Kidney (tissue), 14 donors: ENCODE data around the gene NPC1. TPM values are rescaled to one million over a fixed set of nuclear protein-coding genes. Genes with fewer than 3 reads are reported as not detected.

ENCODE experiments used
- DNase-seq, 5 donors: peaks; one replicate each; pipeline ENCODE4 v3.0.0-alpha.2; 2013 to 2020
- FAIRE-seq: peaks from 2 replicates; lab custom pipeline; 2012; peaks lifted over from hg19 to GRCh38; lab: Jason Lieb, UNC
- H3K27ac ChIP-seq, 2 donors: one replicate each; pipeline ENCODE4 v1.7.0; 2013; ENCODE audit warnings: low read depth in 2 of 2, low read length in 2 of 2, inconsistent platforms in 1 of 2
- H3K27me3 ChIP-seq: one replicate; pipeline ENCODE4 v1.7.1; 2013; ENCODE audit warnings: low read length, inconsistent platforms; ENCODE audit not compliant: control insufficient read depth, insufficient read depth
- H3K36me3 ChIP-seq, 3 donors: one replicate each; pipeline versions ENCODE4 v1.7.0 to v1.7.1; 2013; ENCODE audit warnings: low read length in 3 of 3, control low read depth in 1 of 3, inconsistent platforms in 1 of 3; ENCODE audit not compliant: insufficient read depth in 3 of 3, control insufficient read depth in 2 of 3
- H3K4me1 ChIP-seq, 3 donors: one replicate each; pipeline versions ENCODE4 v1.7.0 to v1.7.1; 2013; ENCODE audit warnings: low read length in 3 of 3, inconsistent platforms in 1 of 3, low read depth in 1 of 3; ENCODE audit not compliant: control insufficient read depth in 2 of 3, insufficient read depth in 2 of 3
- H3K4me3 ChIP-seq, 3 donors: one replicate each; pipeline versions ENCODE4 v1.7.0 to v1.8.1; 2013; ENCODE audit warnings: low read length in 3 of 3, control low read depth in 1 of 3, inconsistent platforms in 1 of 3
- H3K9ac ChIP-seq, 3 donors: one replicate each; pipeline versions ENCODE4 v1.7.0 to v1.7.1; 2013; ENCODE audit warnings: low read length in 3 of 3, control low read depth in 1 of 3, inconsistent platforms in 1 of 3
- H3K9me3 ChIP-seq, 3 donors: one replicate each; pipeline versions ENCODE4 v1.7.0 to v1.7.1; 2013; ENCODE audit warnings: low read length in 3 of 3, control low read depth in 1 of 3, inconsistent platforms in 1 of 3; ENCODE audit not compliant: control insufficient read depth in 2 of 3, insufficient read depth in 1 of 3
- intact Hi-C: fragments of 100-400 bp; cut with DNase I; formaldehyde crosslinking; loops from one replicate; pipeline ENCODE4 v1.11.1; 2022
- polyA plus RNA-seq: library from polyadenylated mRNA; stranded (reverse); fragments of 350-450 nt; fragmentation: Illumina TruSeq; extraction: RNeasy Lipid Tissue Mini Kit (QIAGEN cat#74804); gene quantifications from one replicate; pipeline ENCODE4 v1.2.3, GENCODE V29; 2014; ENCODE audit warnings: low read depth, low replicate concordance; ENCODE audit not compliant: insufficient read depth
- total RNA-seq: library from RNA; stranded (reverse); fragmentation: NEBNext Ultra II Directional; extraction: Animal tissue kit (Norgen Biotek cat#: 25700); gene quantifications from one replicate; pipeline ENCODE4 v1.2.1, GENCODE V29; 2021
- TF ChIP-seq, protein P1 (sequence below): IDR thresholded peaks from 3 replicates; pipeline ENCODE4 v1.5.1; 2012; ENCODE audit warnings: mild to moderate bottlenecking, moderate library complexity, borderline replicate concordance; ENCODE audit not compliant: insufficient read depth; ENCODE audit errors: extremely low read depth
- donor health status: control.
- donor health status: control.
- donor health status: control.
- donor health status: control.
- donor health status: control.
- donor health status: DM: yes; HTN: yes; CAD: no.
- donor health status: Normal renal cell carcinoma (clear cell type).

Gene NPC1
- total and polyA plus RNA-seq, 2 donors from 2014 or later = 16.0 to 50.2 TPM

DNA sequence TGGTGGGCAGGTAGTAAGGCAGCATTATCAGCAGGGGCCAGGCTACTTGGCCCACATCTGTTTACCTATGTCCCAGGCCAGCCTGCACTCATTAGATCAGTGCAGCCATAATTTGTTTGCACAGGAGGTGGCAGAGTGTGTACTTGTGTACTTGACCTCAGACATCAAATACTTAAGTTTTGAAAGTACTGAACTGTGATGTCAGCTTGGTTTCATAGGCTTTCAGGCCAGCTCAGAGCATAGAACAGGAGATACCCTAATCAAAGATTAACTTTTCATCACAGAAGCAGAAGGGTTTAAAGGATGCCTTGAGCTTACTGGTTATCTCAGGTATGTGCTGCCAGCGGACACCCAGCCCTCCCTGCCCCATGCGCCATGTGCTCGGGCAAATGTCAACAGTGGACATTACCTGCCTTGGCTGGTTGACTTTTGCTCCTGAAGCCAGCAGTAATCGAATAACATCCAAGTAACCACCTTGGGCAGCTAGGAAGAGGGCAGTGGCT is 43.2 kb upstream of the NPC1 start:
- Histone ChIP-seq H3K9me3 (no peaks in the 10 kb centered on the region), H3K4me3 (no peak overlapping the region), H3K4me1 (no peaks in the 10 kb centered on the region), H3K27me3 (no peaks in the 10 kb centered on the region), H3K27ac (no peak overlapping the region), H3K9ac (no peak overlapping the region), H3K36me3 (no peaks in the 10 kb centered on the region)
- FAIRE-seq (no peak), DNase-seq (peak in 1 of 5 donors; percentile 11)
- TF ChIP-seq, protein P1, sequence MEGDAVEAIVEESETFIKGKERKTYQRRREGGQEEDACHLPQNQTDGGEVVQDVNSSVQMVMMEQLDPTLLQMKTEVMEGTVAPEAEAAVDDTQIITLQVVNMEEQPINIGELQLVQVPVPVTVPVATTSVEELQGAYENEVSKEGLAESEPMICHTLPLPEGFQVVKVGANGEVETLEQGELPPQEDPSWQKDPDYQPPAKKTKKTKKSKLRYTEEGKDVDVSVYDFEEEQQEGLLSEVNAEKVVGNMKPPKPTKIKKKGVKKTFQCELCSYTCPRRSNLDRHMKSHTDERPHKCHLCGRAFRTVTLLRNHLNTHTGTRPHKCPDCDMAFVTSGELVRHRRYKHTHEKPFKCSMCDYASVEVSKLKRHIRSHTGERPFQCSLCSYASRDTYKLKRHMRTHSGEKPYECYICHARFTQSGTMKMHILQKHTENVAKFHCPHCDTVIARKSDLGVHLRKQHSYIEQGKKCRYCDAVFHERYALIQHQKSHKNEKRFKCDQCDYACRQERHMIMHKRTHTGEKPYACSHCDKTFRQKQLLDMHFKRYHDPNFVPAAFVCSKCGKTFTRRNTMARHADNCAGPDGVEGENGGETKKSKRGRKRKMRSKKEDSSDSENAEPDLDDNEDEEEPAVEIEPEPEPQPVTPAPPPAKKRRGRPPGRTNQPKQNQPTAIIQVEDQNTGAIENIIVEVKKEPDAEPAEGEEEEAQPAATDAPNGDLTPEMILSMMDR = no peak
- intact Hi-C loops = no loop called here

DNA sequence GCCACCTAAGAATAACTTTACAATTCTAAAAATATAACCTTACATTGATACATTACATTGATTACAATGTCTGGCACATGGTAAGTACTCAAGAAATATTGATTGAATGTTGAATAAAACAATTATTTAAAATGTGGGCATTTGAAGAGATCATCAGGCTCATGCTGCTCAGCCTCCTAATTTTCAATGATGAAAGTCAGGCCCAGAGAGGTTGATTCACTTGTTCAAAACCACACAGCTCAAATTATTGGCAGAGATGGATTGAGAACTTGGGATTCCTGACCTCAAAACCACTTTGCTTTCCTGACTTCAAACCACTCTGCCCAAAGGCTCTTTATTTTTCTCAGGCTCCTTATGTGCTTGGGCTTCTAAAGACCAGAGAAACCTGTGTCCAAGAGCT is 41.7 kb upstream of the NPC1 start:
- intact Hi-C loops = no loop called here
- no peak for FAIRE-seq
- H3K27ac ChIP-seq = no peak overlapping the region

GRCh38 chr18:23627321-23627720 is 41.0 kb upstream of the NPC1 start:
- no peak overlapping the region for H3K9ac ChIP-seq
- FAIRE-seq (peak; percentile 49), DNase-seq (peak in 1 of 5 donors; percentile 8)
- H3K27me3 ChIP-seq = no peaks in the 10 kb centered on the region
- no peaks in the 10 kb centered on the region for H3K9me3 ChIP-seq
- no peaks in the 10 kb centered on the region for H3K36me3 ChIP-seq
- no peaks in the 10 kb centered on the region for H3K4me1 ChIP-seq
- peak overlapping the region in 1 of 2 donors; percentile 10 for H3K27ac ChIP-seq
- H3K4me3 ChIP-seq = no peak overlapping the region
- TF ChIP-seq, protein P1 = no peak
- intact Hi-C loops = no loop called here

More for the DNA sequence above, 41.7 kb upstream of the NPC1 start:
- DNase-seq = no peak
- H3K4me3 ChIP-seq = no peak overlapping the region
- no peaks in the 10 kb centered on the region for H3K36me3 ChIP-seq
- H3K4me1 ChIP-seq = no peaks in the 10 kb centered on the region
- TF ChIP-seq, protein P1 = no peak
- no peak overlapping the region for H3K9ac ChIP-seq
- H3K27me3 ChIP-seq = no peaks in the 10 kb centered on the region
- H3K9me3 ChIP-seq = no peaks in the 10 kb centered on the region
